Muscle layer of duodenum (tissue), 2 donors: ENCODE results near the gene PPP2R5C.

Experiments
- H3K27ac ChIP-seq: one replicate; pipeline ENCODE4 v1.7.0; 2013; ENCODE audit warnings: mild to moderate bottlenecking, low read length
- H3K27me3 ChIP-seq: one replicate; pipeline ENCODE4 v1.7.0; 2013; ENCODE audit warnings: low read depth, mild to moderate bottlenecking, control low read depth, low read length
- H3K36me3 ChIP-seq, 2 donors: one replicate each; pipeline ENCODE4 v1.7.0; 2013; ENCODE audit warnings: low read length in 2 of 2, control low read depth in 1 of 2, mild to moderate bottlenecking in 1 of 2; ENCODE audit not compliant: insufficient read depth in 2 of 2, control insufficient read depth in 1 of 2
- H3K4me1 ChIP-seq, 2 donors: one replicate each; pipeline ENCODE4 v1.7.0; 2013; ENCODE audit warnings: low read length in 2 of 2, mild to moderate bottlenecking in 2 of 2, control low read depth in 1 of 2, moderate library complexity in 1 of 2; ENCODE audit not compliant: insufficient read depth in 2 of 2, control insufficient read depth in 1 of 2
- H3K4me3 ChIP-seq, 2 donors: one replicate each; pipeline ENCODE4 v1.7.0; 2013; ENCODE audit warnings: low read length in 2 of 2, low read depth in 1 of 2, mild to moderate bottlenecking in 1 of 2
- H3K9me3 ChIP-seq, 2 donors: one replicate each; pipeline ENCODE4 v1.7.0; 2013; ENCODE audit warnings: low read length in 2 of 2, control low read depth in 1 of 2, mild to moderate bottlenecking in 1 of 2; ENCODE audit not compliant: control insufficient read depth in 1 of 2
- donor health status: healthy.

Gene PPP2R5C

DNA sequence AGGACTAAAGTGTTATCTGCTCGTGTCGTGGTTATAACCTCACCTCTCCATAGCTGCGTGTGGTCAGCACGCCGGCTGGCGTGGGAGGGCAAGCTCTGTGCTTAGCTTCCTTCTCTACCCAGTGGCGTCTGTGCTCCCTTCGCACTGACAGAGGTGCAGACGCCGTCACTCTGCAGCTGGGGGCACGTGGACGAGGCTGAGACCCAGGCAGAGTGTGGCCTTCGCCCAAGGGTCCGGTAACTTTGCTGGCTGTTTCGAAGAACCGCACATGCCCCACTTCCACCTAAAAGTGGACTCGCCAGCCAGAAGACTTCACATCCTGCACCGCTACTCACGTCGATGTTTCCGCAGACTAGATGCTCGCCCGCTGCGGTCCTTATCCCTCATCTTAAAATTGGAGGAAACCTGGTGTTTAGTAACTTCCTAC is 166.9 kb downstream of the PPP2R5C start:
- Histone ChIP-seq H3K4me1 (peaks cover 4 to 6% of the 10 kb centered on the region in 2 donors), H3K27ac (peak overlapping the region; percentile 61), H3K9me3 (no peaks in the 10 kb centered on the region), H3K4me3 (no peak overlapping the region), H3K27me3 (no peaks in the 10 kb centered on the region), H3K36me3 (peaks cover 4 to 13% of the 10 kb centered on the region in 2 donors)

DNA sequence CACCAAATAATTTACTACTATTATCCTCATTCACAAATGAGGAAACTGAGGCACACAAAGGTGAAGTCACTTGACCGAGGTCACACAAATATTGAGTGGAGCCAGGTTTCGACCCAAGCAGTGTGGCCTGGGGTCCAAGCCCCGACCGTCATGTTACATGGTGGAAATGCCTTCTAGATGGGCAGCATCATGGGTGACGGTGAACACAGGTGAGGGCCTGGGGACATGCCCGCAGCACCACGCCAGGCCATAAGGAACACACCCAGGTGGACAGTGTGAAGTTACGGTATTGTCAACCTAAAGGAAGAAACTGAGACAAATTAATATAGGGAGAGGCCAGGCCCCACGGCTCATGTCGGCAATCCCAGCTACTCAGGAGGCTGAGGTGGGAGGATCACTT is 167.6 kb downstream of the PPP2R5C start:
- Histone ChIP-seq H3K4me1 (peaks cover 4 to 6% of the 10 kb centered on the region in 2 donors), H3K36me3 (peaks cover 4 to 13% of the 10 kb centered on the region in 2 donors), H3K27me3 (no peaks in the 10 kb centered on the region), H3K27ac (no peak overlapping the region), H3K4me3 (no peak overlapping the region), H3K9me3 (no peaks in the 10 kb centered on the region)

DNA sequence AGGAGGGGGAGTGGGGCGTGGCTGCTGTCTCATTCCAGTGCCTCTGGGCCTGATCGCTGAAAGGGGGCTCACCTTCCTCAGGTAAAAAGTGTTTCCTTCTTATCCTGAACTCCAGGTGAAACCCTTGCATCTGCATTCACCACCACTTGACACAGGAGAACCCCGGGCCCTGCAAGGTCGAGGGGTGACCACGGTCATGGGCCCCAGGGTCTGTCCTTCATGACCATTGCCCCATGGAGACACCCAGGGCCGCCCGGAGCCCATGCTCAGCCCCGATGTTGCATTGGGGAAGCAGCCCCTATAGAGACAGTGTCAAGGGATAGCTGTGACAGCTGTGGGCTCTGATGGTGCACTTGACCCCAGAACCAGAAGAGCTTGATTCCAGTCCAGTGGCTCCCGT is 168.4 kb downstream of the PPP2R5C start:
- H3K4me1 ChIP-seq, result peaks cover 4 to 6% of the 10 kb centered on the region in 2 donors
- no peak overlapping the region for H3K4me3 ChIP-seq
- peaks cover 4 to 10% of the 10 kb centered on the region in 2 donors for H3K36me3 ChIP-seq
- H3K27me3 ChIP-seq, result no peaks in the 10 kb centered on the region
- H3K27ac ChIP-seq, result no peak overlapping the region
- H3K9me3 ChIP-seq, result no peaks in the 10 kb centered on the region

DNA sequence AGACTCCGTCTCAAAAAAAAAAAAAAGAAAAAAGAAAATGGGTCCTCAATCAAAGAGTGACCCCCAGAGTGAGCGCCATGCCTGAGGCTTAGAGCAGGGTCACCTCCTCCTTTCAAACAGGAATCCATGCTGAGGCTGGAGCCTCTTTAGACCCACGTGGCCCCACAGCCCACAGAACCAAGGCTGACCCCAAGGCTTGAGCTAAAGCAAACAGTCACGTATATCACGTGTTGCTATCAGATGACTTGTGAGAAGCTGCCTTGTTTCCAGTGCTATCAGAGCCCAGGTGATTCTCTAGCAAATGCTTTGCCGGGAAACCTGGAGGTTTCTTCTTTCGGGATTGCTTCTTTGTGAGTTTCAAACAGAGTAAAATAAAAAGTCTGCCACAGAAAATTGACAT is 171.2 kb downstream of the PPP2R5C start:
- Histone ChIP-seq H3K4me3 (no peak overlapping the region), H3K36me3 (peaks cover 0 to 3% of the 10 kb centered on the region in 2 donors), H3K27me3 (no peaks in the 10 kb centered on the region), H3K4me1 (peaks cover 4 to 6% of the 10 kb centered on the region in 2 donors), H3K9me3 (no peaks in the 10 kb centered on the region), H3K27ac (no peak overlapping the region)

DNA sequence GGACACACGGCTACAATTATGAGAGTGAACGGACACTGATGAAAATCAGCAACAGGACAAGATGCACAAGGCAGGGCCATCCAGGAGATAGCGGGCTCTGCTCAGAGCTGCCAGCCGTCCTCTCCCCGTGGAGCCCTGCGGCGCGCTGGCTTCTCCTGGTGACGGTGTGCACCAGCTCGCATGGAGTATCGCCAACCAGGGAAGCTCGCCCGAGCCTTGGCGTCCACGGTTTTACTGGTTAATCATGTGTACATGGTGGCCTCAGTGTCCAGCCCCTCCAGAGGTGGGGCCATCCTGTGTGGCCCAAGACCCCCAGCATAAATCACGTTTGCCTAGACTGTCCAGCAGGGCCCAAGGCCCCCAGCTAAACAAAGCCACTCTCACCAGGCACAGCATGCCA is 171.7 kb downstream of the PPP2R5C start:
- H3K27ac ChIP-seq, result no peak overlapping the region
- no peaks in the 10 kb centered on the region for H3K27me3 ChIP-seq
- H3K9me3 ChIP-seq, result no peaks in the 10 kb centered on the region
- peaks cover 4 to 5% of the 10 kb centered on the region in 2 donors for H3K4me1 ChIP-seq
- H3K36me3 ChIP-seq, result peaks cover 0 to 3% of the 10 kb centered on the region in 2 donors
- H3K4me3 ChIP-seq, result no peak overlapping the region

DNA sequence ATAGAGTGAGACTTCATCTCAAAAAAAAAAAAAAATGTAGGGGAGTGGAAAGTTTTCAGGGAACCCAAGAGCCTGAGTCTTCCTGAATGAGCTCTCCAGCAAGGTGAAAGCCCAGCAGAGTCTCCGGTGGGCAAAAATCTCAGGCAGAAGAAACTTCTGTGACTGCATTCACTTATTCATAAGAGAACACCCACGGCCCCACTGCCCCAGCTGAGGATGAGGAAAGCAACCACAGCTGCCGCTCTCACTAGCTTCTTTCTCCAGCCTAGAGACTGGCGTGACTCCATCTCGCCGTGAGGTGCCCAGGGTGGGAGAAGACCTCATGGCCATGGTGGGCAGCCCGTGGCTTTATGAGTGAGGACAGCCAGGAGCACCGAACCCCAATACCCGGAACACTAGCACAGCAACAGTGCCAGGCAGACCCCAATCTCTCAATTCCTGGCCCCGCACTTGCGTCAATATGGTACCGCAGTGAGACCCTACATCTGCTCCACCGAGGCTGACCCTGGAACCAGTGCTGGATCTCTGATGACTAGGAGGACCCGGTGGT is 173.2 kb downstream of the PPP2R5C start:
- Histone ChIP-seq H3K9me3 (no peaks in the 10 kb centered on the region), H3K36me3 (no peaks in the 10 kb centered on the region), H3K4me3 (no peak overlapping the region), H3K27me3 (no peaks in the 10 kb centered on the region), H3K27ac (no peak overlapping the region), H3K4me1 (no peaks in the 10 kb centered on the region)

DNA sequence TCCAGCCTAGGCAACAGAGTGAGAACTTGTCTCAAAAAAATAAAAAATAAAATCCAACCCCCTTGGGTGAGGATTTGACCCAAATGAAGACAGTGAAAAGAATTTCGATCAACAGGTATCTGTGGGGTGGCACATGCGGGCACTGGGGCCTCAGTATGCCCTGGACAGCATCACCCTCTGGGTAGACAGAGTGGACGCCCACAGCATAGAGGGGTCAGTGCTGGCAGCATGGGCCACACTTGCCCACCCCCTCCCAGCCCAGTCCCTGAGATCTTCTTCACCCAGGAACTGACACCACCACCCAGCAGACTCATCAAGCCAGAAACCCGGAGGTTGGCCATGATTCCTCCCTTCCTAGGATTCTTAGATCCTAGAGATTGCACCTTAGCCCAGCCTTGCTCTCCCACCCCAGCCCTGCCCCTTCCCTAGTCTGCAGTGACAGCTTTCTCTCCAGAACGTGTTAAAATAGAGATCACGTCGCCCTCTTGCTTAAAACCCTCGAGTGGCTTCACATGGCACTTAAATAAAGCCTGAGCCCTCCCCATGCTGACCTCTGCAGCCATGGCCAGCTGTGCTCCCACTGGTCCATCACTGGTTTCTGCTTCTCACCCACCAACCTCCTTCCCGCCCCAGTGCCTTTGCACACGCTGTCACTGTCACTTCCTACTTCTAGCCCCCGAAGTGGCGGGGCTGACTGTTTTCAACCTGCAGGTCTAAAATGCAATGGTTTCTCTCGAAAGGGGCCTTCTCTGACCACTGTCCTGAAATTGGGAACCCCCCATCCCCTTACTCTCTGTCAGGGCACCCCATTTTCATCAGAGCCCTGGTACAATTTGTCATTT is 176.6 kb downstream of the PPP2R5C start:
- Histone ChIP-seq H3K4me1 (no peaks in the 10 kb centered on the region), H3K4me3 (no peak overlapping the region), H3K27ac (no peak overlapping the region), H3K36me3 (no peaks in the 10 kb centered on the region), H3K27me3 (no peaks in the 10 kb centered on the region), H3K9me3 (no peaks in the 10 kb centered on the region)

DNA sequence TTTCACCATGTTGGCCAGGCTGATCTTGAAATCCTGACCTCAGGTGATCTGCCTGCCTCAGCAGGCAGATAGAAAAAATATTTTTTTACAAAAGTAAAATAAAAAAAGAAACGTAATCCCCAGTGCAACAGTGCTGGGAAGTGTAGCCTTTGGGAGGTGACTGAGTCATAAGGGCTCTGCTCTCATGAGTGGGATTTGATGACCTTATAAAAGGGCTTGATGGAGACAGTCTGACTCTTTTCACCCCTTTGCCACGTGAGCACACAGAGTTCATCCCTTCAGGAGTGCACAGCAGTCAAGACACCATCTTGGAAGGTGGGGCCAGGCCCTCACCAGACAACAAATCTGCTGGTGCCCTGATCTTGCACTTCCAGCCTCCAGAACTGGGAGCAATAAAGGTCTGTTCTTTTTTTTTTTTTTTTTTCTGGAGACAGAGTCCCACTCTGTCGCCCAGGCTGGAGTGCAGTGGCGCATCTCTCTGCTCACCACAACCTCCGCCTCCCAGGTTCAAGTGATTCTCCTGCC is 178.2 kb downstream of the PPP2R5C start:
- H3K9me3 ChIP-seq, result no peaks in the 10 kb centered on the region
- H3K36me3 ChIP-seq, result no peaks in the 10 kb centered on the region

DNA sequence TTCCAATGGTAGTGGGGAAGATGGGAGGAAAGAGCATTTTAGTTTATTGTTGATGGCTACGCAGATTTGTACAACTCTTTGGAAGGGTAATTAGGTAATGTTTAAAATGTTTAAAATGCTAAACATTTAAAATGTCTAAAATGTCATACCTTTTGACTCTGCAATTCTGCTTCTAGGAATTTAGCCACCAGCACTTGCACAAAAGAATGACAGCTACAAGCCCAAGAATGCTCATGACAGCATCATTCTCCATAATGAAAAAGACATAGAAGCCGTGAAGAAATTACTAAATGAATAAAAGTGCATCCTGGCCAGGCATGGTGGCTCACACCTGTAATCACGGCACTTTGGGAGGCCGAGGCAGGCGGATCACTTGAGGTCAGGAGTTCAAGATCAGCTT is 182.9 kb downstream of the PPP2R5C start:
- Histone ChIP-seq H3K36me3 (peaks cover 0 to 6% of the 10 kb centered on the region in 2 donors), H3K9me3 (no peaks in the 10 kb centered on the region), H3K4me3 (no peak overlapping the region), H3K4me1 (peaks cover 3 to 9% of the 10 kb centered on the region in 2 donors), H3K27me3 (no peaks in the 10 kb centered on the region), H3K27ac (no peak overlapping the region)

More for the DNA sequence above, 178.2 kb downstream of the PPP2R5C start:
- H3K27me3 ChIP-seq, result no peaks in the 10 kb centered on the region
- no peak overlapping the region for H3K27ac ChIP-seq
- H3K4me3 ChIP-seq, result no peak overlapping the region
- no peaks in the 10 kb centered on the region for H3K4me1 ChIP-seq

DNA sequence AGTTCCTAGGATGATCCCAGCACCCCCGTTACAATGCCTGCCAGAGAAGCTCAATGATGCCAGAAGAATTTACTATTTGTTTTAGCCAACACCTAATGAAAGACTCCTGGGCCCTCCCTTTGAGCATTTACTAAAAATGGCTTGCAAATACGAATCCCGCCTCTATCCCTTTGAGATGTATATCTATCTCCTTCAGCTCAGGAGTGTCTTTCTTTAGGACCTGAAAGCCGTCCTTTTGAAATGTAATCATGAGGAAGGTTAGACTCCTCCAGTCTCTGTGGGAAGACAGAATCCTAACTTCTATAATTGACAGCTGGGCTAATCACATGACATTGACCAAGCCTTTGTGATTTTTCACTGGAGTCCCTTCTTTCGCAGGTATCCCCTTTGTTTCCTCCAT is 183.7 kb downstream of the PPP2R5C start:
- no peaks in the 10 kb centered on the region for H3K9me3 ChIP-seq
- H3K27me3 ChIP-seq, result no peaks in the 10 kb centered on the region
- peaks cover 0 to 6% of the 10 kb centered on the region in 2 donors for H3K36me3 ChIP-seq

DNA sequence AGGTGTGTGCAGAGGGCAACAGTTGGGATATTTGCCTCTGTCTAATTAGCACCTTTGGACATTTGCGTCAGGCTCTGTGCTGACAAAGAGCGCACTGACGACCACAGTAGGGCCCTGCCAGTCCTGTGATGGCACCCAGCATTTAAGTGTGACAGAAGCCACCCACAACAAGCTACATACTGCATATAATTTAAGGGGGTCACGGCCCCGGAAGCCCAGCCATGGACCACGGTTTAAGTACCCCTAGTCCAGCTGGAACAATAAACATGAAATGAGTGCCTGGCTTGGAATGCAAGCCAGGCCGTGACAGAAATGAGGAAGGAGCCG is 186.0 kb downstream of the PPP2R5C start:
- Histone ChIP-seq H3K9me3 (no peaks in the 10 kb centered on the region), H3K4me3 (peak overlapping the region; percentile 91), H3K36me3 (peaks cover 0 to 6% of the 10 kb centered on the region in 2 donors), H3K4me1 (peaks cover 3 to 16% of the 10 kb centered on the region in 2 donors), H3K27me3 (no peaks in the 10 kb centered on the region), H3K27ac (peak overlapping the region; percentile 99)

More for the DNA sequence above, 183.7 kb downstream of the PPP2R5C start:
- Histone ChIP-seq H3K27ac (no peak overlapping the region), H3K4me3 (no peak overlapping the region), H3K4me1 (peaks cover 3 to 16% of the 10 kb centered on the region in 2 donors)
